ENCODE results near the gene SLC7A8.

DNA sequence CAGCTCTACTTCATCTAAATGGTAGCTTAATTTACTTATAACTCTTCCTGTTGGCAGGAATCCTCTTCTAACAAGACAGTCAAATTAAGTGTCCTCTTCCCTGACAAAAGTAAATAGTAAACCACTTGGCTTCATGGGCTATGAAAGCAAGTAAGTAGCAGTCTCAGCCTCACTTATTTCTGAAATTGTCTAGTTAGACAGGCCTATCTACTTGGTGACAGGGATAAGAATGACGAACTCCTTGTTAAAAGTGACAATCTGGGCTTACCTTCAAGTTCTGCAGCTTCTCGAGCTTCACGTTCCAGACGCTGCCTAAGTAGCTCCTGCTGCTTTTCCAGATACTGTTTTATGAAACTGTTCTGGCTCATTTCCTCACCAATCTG lies 93.2 kb downstream of the SLC7A8 start:
- no peak for TF ChIP-seq EZH2phosphoT487 (IDR thresholded peaks at IDR 0.05; ENCODE audit: low read depth)
- TF ChIP-seq, protein P1, sequence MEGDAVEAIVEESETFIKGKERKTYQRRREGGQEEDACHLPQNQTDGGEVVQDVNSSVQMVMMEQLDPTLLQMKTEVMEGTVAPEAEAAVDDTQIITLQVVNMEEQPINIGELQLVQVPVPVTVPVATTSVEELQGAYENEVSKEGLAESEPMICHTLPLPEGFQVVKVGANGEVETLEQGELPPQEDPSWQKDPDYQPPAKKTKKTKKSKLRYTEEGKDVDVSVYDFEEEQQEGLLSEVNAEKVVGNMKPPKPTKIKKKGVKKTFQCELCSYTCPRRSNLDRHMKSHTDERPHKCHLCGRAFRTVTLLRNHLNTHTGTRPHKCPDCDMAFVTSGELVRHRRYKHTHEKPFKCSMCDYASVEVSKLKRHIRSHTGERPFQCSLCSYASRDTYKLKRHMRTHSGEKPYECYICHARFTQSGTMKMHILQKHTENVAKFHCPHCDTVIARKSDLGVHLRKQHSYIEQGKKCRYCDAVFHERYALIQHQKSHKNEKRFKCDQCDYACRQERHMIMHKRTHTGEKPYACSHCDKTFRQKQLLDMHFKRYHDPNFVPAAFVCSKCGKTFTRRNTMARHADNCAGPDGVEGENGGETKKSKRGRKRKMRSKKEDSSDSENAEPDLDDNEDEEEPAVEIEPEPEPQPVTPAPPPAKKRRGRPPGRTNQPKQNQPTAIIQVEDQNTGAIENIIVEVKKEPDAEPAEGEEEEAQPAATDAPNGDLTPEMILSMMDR (IDR thresholded peaks at IDR 0.05; ENCODE audit: low read depth, low read length) = no peak
